Lower leg skin (tissue), 3 donors: ENCODE measurements around the gene HYAL2.

Source experiments
- POLR2A ChIP-seq, 2 donors: fragments of 450-650 bp; IDR thresholded peaks; one replicate each; pipeline ENCODE4 v1.6.1; 2016 to 2017; ENCODE audit warnings: antibody characterized with exemption in 2 of 2, mild to moderate bottlenecking in 1 of 2, moderate library complexity in 1 of 2
- TF ChIP-seq, protein P1 (sequence below), 3 donors: fragments of 450-650 bp; IDR thresholded peaks; one replicate each; pipeline ENCODE4 v1.5.1; 2016; ENCODE audit warnings: antibody characterized with exemption in 3 of 3, mild to moderate bottlenecking in 3 of 3, moderate library complexity in 2 of 3

- TF ChIP-seq, protein P1, sequence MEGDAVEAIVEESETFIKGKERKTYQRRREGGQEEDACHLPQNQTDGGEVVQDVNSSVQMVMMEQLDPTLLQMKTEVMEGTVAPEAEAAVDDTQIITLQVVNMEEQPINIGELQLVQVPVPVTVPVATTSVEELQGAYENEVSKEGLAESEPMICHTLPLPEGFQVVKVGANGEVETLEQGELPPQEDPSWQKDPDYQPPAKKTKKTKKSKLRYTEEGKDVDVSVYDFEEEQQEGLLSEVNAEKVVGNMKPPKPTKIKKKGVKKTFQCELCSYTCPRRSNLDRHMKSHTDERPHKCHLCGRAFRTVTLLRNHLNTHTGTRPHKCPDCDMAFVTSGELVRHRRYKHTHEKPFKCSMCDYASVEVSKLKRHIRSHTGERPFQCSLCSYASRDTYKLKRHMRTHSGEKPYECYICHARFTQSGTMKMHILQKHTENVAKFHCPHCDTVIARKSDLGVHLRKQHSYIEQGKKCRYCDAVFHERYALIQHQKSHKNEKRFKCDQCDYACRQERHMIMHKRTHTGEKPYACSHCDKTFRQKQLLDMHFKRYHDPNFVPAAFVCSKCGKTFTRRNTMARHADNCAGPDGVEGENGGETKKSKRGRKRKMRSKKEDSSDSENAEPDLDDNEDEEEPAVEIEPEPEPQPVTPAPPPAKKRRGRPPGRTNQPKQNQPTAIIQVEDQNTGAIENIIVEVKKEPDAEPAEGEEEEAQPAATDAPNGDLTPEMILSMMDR (IDR thresholded peaks at IDR 0.05) = no peak
- no peak for TF ChIP-seq POLR2A (IDR thresholded peaks at IDR 0.05)
These were observed 5.8 kb downstream of the HYAL2 start for GRCh38 chr3:50316657-50317242.
